ENCODE results near the gene HSPBP1.
A peak's percentile ranks its signal among the peaks of the same experiment; 100 is the strongest.

The HSPBP1 gene

GRCh38 chr19:55273978-55274707 is 5.8 kb downstream of the HSPBP1 start:
- DNase-seq = no peak

DNA sequence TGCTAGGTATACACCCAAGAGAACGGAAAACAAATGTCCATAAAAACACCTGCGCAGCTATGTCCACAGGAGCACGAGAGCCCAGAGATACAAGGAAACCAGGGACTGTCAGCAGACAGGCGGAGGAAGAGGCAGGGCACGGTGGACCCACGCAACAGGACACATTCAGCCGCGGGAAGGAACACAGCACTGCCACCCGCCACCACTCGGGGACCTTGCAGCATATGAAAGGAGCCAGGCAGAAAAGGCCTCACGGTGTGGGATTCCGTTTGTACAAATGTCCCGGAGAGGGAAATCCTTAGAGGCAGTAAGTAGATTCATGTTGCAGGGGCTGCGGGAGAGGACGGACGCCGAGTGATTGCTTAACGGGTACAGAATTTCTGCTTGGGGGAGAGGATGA is 7.8 kb downstream of the HSPBP1 start:
- no peak for DNase-seq

- no peak for DNase-seq
Observed at GRCh38 chr19:55270172-55270942, 9.6 kb downstream of the HSPBP1 start.

GRCh38 chr19:55269299-55269698 is 10.6 kb downstream of the HSPBP1 start:
- no peak for DNase-seq

- no peak for DNase-seq
Observed at GRCh38 chr19:55266840-55267239, 13.1 kb downstream of the HSPBP1 start.

GRCh38 chr19:55266404-55266803 is 13.5 kb downstream of the HSPBP1 start:
- no peak for DNase-seq

GRCh38 chr19:55265723-55266386 is 14.1 kb downstream of the HSPBP1 start:
- no peak for DNase-seq

DNA sequence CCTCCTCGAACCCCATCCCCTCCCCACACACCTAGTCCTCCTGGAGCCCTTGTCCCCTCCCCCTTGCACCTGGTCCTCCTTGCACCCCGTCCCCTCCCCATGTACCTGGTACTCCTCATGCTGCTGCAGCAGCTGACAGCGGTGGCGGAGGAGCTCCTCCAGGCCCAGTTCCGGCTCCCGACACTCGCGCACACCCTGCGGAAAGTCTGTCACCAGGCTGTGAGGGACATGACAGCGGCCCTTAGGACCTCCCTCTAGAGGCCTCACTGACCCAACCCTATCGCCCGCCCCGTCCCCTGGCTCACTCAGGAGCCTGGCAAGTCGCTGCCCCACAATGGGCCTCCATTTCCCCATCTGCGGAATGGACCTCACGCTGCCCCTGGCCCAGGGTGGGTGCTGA is 14.7 kb downstream of the HSPBP1 start:
- no peak for DNase-seq

DNA sequence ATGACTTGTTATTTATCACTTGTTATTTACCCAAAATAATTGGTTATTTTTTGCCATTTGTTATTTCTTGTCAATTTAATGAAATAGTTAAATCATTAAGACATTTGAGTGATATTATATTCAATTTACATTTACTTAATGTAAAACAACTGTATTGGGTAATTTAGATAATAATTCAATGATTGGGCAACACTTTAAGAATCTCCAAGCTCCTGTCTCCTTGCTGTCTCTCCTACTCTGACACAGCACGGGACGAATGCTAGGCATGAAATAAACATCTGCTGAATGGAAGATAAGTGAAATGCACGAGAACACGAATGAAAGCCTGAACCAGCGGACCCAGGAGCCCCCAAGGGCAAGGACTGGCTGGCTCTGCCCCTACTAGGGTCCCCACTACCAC is 15.4 kb downstream of the HSPBP1 start:
- DNase-seq = no peak

- DNase-seq = no peak
Observed at GRCh38 chr19:55262359-55262758, 17.6 kb downstream of the HSPBP1 start.

GRCh38 chr19:55261671-55262126 is 18.2 kb downstream of the HSPBP1 start:
- no peak for DNase-seq

GRCh38 chr19:55259540-55260210 is 20.2 kb downstream of the HSPBP1 start:
- DNase-seq = no peak

- peak; percentile 95 for DNase-seq
Observed at GRCh38 chr19:55258828-55259539, 20.9 kb downstream of the HSPBP1 start, which contains the start of gene PPP6R1. TSS of gene PPP6R1 (minus strand) at chr19:55259017. CDS start at chr19:55247103, 11,914 bp downstream.

DNA sequence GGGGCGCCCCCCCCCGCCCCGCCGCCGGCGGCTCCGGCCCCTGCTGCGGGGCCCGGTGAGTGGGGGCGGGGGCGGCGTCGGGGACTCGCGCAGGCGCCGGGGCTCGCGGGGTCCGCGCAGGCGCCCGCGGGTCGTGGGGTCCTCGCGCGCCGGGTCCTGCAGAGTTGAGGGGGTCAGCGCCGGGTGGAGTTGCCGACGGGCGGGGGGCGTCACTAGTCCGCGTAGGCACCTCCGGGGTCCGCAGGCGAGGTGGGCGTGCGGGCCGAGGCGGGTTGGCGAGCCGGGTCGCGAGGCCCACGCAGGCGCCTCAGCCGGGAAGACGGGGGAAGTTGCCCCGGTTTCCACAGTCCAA is 21.5 kb downstream of the HSPBP1 start:
- peak; percentile 64 for DNase-seq

GRCh38 chr19:55257461-55258420 is 22.2 kb downstream of the HSPBP1 start:
- peak; percentile 26 for DNase-seq

DNA sequence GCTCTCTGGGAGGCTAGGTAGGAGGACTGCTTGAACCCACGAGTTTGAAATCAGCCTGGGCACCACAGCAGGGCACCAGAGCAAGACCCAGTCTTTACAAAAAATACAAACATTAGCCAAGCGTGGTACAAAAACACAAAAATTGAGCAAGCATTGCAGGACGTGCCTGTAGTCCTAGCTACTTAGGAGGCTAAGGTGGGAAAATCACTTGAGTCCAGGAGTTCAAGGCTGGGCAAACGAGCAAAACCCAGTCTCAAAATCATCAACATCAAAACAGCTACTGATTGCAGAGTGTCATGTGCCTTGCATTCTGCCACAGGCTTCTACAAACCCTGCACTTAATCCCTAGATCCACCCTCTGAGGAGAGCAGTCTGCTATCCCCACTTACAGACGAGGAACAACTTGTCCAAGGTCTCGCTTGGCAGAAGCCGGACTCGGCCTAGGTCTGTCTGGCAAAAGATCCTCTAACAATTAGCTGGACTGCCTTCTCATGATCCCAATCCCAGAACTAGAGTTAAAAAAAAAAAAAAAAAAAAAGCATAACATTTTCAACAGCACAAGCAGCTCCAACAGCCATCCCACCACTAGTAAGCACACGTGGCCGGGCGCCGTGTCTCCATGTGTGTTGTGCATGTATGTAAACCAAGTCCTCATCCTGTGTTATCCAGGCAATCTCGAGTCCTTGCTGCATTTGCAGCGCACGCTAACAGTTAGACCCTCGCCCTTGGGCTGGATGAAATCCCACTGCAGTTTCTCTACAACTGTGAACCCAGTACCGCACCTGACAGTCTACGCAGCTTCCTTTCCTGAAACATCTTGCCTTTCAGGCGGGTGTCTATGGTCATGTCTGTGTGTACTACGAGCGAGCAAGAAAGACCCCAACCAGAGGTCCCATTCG is 23.1 kb downstream of the HSPBP1 start:
- DNase-seq = peak; percentile 19

DNA sequence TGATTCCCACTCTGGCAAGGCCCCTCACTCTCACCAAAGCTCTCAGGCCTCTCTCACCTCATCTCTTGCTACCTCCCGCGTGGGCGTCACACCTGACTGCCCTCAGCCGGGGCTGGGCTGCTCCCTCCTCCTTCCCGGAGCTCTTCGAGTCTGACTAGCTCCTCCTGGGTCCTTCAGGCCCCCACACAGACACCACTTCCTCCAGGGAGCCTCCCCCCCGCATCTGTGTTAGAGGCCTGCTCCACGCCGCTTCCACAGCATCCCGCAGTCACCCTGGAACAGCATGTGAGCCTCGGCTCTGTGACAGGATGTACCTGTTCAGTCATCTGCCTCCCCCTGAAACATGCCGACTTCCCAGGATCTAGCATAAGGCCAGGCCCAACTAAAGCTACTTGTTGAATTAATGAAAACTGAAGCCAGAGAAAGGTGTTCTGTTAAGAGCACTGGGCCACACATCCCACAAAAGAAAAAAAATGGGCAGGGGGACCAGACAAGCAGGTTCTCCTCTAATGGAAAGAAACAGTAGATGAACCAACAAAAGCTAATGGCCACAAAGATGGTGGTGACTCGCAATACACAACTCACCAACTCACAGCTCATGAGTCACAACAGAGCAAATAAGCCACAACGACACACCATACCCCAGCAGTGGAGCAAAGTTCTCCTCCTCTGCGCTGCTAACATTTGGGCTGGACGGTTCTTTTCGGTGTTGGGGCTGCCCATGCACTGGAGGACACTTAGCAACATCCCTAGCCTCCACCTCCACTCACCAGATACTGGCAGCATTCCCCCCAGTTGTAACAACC is 24.1 kb downstream of the HSPBP1 start:
- DNase-seq = peak; percentile 60

DNA sequence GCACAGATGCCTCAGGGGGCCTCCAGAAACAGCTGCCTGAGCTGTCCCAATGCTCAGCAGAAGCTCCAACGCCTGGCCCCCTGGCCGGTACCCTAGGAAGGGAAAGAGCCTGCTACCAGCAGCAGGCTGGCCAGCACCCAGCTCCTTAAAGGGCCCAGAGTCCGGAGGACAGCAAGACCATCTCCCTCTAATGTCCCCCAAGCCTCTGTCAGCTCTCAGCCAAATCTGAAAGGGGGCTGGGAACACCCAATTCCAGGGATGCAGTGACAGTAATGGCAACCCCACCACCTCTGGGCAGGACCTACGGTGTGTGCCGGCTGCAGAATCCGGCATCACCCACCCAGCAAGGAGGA is 25.3 kb downstream of the HSPBP1 start:
- DNase-seq = no peak
